ENCODE measurements around the gene POLE2. TPM values are rescaled to one million over a fixed set of nuclear protein-coding genes. Genes with fewer than 3 reads are reported as not detected.

POLE2 gene
- total and polyA plus RNA-seq, 2 of the 4 experiments (the other 2 are of a cell fraction): 12.2 to 12.3 TPM

GRCh38 chr14:49614196-49614595 is 73.8 kb downstream of the POLE2 start:
- DNase-seq: no peak
- Histone ChIP-seq H3K56ac (ENCODE audit: extremely low read depth, insufficient read depth, low read length) (no peak overlapping the region), H3K4me1 (ENCODE audit: control insufficient read depth, insufficient read depth, low read length) (peaks cover 7% of the 10 kb centered on the region), H2BK15ac (ENCODE audit: low read depth, low read length) (no peak overlapping the region; the same call in 2 of the 3 replicates), H3K36me3 (ENCODE audit: control insufficient read depth, insufficient read depth, low read length) (peaks cover 9% of the 10 kb centered on the region), H2BK120ac (ENCODE audit: low read depth, low read length) (no peak overlapping the region), H3K4ac (ENCODE audit: low read depth, low read length) (no peak overlapping the region), H3K4me3 (ENCODE audit: insufficient read depth, low read depth, low read length) (no peak overlapping the region), H3K23ac (ENCODE audit: low read depth, low read length) (no peak overlapping the region), H4K91ac (ENCODE audit: insufficient read depth, low read depth, low read length) (no peak overlapping the region), H2BK20ac (ENCODE audit: low read depth, low read length) (no peak overlapping the region), H3K9me3 (ENCODE audit: control insufficient read depth, insufficient read depth, low read length) (no peaks in the 10 kb centered on the region), H4K5ac (ENCODE audit: low read depth, low read length) (no peak overlapping the region), H2BK5ac (ENCODE audit: low read depth, low read length, poor library complexity, severe bottlenecking) (no peak overlapping the region), H2AK9ac (replicated peaks; ENCODE audit: low read depth, low read length, poor library complexity) (no peak overlapping the region), H4K8ac (ENCODE audit: low read depth in 2 of 2, low read length in 2 of 2) (no peak overlapping the region), H2AFZ (replicated peaks; ENCODE audit: low read length, poor library complexity) (no peak overlapping the region), H3K14ac (replicated peaks; ENCODE audit: low read depth, low read length) (no peak overlapping the region), H3K4me2 (ENCODE audit: low read depth, low read length) (no peak overlapping the region), H3K27me3 (ENCODE audit: control insufficient read depth, insufficient read depth, low read length) (no peaks in the 10 kb centered on the region), H3K9me1 (ENCODE audit: insufficient read depth, low read length) (peaks cover 10% of the 10 kb centered on the region), H4K20me1 (ENCODE audit: insufficient read depth, low read length) (peaks cover 12% of the 10 kb centered on the region), H3K9ac (ENCODE audit: low read depth, low read length) (no peak overlapping the region), H3K27ac (ENCODE audit: insufficient read depth, low read length) (no peak overlapping the region), H2AK5ac (ENCODE audit: low read depth, low read length) (no peak overlapping the region), H3K18ac (ENCODE audit: low read depth, low read length) (no peak overlapping the region), H3K79me1 (ENCODE audit: low read depth in 1 of 2, low read length in 2 of 2) (peaks cover 14 to 37% of the 10 kb centered on the region in 2 experiments; a peak in 3 of 4 replicates)
- no peak for ATAC-seq (ENCODE audit: low read depth)
- ChIA-PET CTCF (no interaction called here), POLR2A (ENCODE audit: unreplicated experiment) (no interaction called here)
- no TSS peak for BruUV-seq (replicated peaks)
- WGBS, 2 experiments (ENCODE audit: extremely low coverage in 2 of 2, insufficient read length in 1 of 2): no CpG with 5 or more reads among the region's 2 CpGs
- in situ Hi-C loops (cut with MboI; ENCODE audit: low sequenced_read_pairs) (no loop called here), intact Hi-C loops (cut with micrococcal nuclease) (no loop called here), dilution Hi-C loops (cut with HindIII; ENCODE audit: low sequenced_read_pairs, unreplicated experiment) (no loop called here)
- no peak for TF ChIP-seq MAFK (IDR thresholded peaks at IDR 0.05; ENCODE audit: low read depth, low read length)
- TF ChIP-seq USF2 (IDR thresholded peaks at IDR 0.05; ENCODE audit: low read depth, low read length): no peak
- TF ChIP-seq FOS (IDR thresholded peaks at IDR 0.05; ENCODE audit: low read depth, low read length): no peak
- TF ChIP-seq RFX5 (IDR thresholded peaks at IDR 0.05; ENCODE audit: low read depth, low read length): no peak
- TF ChIP-seq MXI1 (IDR thresholded peaks at IDR 0.05; ENCODE audit: borderline replicate concordance, low read depth, low read length): no peak
- TF ChIP-seq ELK1 (IDR thresholded peaks at IDR 0.05; ENCODE audit: borderline replicate concordance, low read depth, low read length): no peak
- no peak for TF ChIP-seq POLR2A (IDR thresholded peaks at IDR 0.05; ENCODE audit: low read depth, low read length)
- no peak for TF ChIP-seq CHD1 (IDR thresholded peaks at IDR 0.05; ENCODE audit: low read depth, low read length)
- TF ChIP-seq NFE2L2 (IDR thresholded peaks at IDR 0.05; ENCODE audit: low read depth, low read length): no peak

All from IMR-90 (cell line).